WERI-Rb-1 (cell line): ENCODE measurements around the gene ANXA1.

Experiments
- DNase-seq: peaks from one replicate; pipeline ENCODE4 v3.0.0-alpha.2; 2020
- H3K27ac ChIP-seq: fragments of 250-450 bp; sonication (Bioruptor Pico); 2 replicates; pipeline ENCODE4 v1.5.1; 2020; ENCODE audit warnings: mild to moderate bottlenecking, moderate library complexity
- H3K27me3 ChIP-seq: fragments of 250-450 bp; sonication (Bioruptor Pico); 2 replicates; pipeline ENCODE4 v1.5.1; 2021; ENCODE audit warnings: mild to moderate bottlenecking, low read depth, moderate library complexity; ENCODE audit not compliant: insufficient read depth, severe bottlenecking
- H3K36me3 ChIP-seq: fragments of 250-450 bp; sonication (Bioruptor Pico); 2 replicates; pipeline ENCODE4 v1.5.1; 2020; ENCODE audit warnings: mild to moderate bottlenecking, moderate library complexity
- H3K4me3 ChIP-seq: 2 replicates; pipeline ENCODE4 v1.5.1; 2011; ENCODE audit warnings: low read depth, mild to moderate bottlenecking, control low read depth, low read length
- H3K9me3 ChIP-seq: fragments of 250-450 bp; sonication (Bioruptor Pico); 2 replicates; pipeline ENCODE4 v1.5.1; 2021; ENCODE audit warnings: mild to moderate bottlenecking, moderate library complexity; ENCODE audit not compliant: severe bottlenecking
- CTCF ChIP-seq: IDR thresholded peaks from 2 replicates; pipeline ENCODE4 v1.5.1; 2011; ENCODE audit warnings: low read depth, mild to moderate bottlenecking, control low read depth, inconsistent platforms, low read length

The ANXA1 gene

DNA sequence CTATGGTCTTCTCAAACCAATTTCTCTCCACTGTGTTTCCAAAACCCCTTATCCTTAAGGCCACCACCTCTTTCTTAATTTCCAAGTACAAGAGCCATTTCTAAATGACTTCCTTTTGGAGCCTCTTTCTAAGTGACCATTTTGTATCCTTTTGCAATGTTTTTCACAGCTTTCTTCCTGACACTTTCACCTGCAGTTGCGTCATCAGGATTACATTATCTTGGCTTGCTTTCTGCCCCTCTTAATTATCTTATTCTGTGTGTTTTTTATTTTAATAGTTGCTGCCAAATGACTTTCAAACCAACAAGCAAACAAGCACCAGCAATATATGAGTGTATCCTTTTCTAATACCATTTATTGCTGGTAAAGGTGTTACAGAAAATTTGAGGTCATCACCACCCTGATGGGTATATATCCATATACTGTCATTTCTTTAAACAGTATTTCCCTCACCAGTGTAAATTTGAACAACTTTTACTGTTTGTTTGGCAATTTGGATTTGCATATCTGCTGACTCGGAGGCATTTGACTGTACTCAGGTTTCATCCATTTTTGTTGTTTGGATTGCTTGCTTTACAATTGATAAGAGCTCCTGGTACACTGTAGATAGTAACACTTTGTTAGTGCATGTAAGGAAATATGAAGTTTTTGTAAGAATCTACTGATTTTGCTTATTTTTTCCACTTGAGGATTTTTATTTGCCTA lies 5.4 kb upstream of the ANXA1 start:
- Histone ChIP-seq H3K9me3 (no peaks in the 10 kb centered on the region), H3K27ac (no peak overlapping the region), H3K27me3 (no peaks in the 10 kb centered on the region), H3K4me3 (no peak overlapping the region), H3K36me3 (no peaks in the 10 kb centered on the region)
- no peak for TF ChIP-seq CTCF
- no peak for DNase-seq

DNA sequence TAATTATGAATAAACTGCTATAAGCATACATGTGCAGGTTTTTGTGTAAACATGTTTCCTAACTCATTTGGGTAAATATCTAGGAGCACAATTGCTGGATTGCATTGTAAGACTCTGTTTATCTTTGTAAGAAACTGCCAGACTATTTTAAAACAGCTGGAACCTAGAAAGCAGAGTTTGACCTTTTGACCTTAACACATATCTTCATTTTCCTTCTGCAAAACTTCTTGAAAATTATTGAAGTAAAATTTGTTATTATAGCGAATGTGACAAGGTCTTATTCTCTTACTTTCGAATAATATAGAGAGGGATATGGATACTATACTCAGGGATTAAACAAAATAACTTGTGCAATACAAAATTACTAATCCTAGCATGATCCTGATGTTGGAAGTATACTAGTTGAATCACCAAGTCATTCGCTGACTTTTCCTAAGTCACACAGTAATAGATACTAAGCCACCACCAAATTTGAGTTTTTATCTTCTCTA lies 3.2 kb upstream of the ANXA1 start:
- no peaks in the 10 kb centered on the region for H3K27me3 ChIP-seq
- no peak overlapping the region for H3K4me3 ChIP-seq
- H3K27ac ChIP-seq, result no peak overlapping the region
- H3K36me3 ChIP-seq, result no peaks in the 10 kb centered on the region
- no peak for DNase-seq
- no peaks in the 10 kb centered on the region for H3K9me3 ChIP-seq
- TF ChIP-seq CTCF, result no peak

DNA sequence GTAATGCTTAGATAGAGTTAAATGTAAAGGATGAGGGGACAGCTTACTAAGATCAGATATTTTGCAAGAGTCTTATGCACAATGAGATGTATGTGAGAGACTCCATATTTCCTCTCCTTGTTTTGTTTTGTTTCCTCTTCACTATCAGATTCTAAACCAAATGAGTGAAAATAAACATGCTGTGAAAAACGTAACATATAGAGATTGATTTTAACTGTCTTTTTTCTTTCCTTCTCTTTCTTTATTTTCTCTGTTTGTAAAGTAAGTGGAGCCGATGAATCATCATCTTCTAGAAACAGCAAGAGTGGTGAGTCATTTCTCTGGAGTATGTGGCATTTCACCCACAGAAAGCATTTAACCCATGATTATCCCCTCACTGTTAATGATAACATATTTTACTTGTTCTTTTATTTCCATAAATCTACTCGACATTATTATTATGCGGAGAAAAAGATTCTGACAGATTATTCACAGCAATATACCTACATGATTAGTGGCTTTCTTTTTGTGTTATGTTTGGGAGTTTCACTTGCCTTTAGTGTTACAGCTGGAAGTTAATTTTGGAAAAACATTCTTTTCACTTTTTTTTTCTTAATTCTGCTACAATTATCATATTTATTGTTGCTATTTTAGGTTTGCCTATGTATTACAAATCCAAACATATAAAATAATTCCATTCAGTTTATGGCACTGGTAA lies 2.1 kb upstream of the ANXA1 start:
- H3K27ac ChIP-seq, result no peak overlapping the region
- DNase-seq, result no peak
- no peaks in the 10 kb centered on the region for H3K27me3 ChIP-seq
- no peaks in the 10 kb centered on the region for H3K9me3 ChIP-seq
- H3K4me3 ChIP-seq, result no peak overlapping the region
- no peak for TF ChIP-seq CTCF
- H3K36me3 ChIP-seq, result no peaks in the 10 kb centered on the region

- Histone ChIP-seq H3K36me3 (no peaks in the 10 kb centered on the region), H3K27me3 (no peaks in the 10 kb centered on the region), H3K9me3 (no peaks in the 10 kb centered on the region), H3K4me3 (no peak overlapping the region), H3K27ac (no peak overlapping the region)
- TF ChIP-seq CTCF, result no peak
- no peak for DNase-seq
These were observed 829 bp downstream of the ANXA1 start for GRCh38 chr9:73152543-73152844.

- Histone ChIP-seq H3K4me3 (no peak overlapping the region), H3K27ac (no peak overlapping the region), H3K9me3 (no peaks in the 10 kb centered on the region), H3K36me3 (no peaks in the 10 kb centered on the region), H3K27me3 (no peaks in the 10 kb centered on the region)
- no peak for TF ChIP-seq CTCF
- DNase-seq, result no peak
These were observed 1.3 kb downstream of the ANXA1 start for GRCh38 chr9:73152953-73153352.
